K562 (cell line): ENCODE measurements around the gene GPHA2. TPM values are rescaled to one million over a fixed set of nuclear protein-coding genes. Genes with fewer than 3 reads are reported as not detected.

ENCODE experiments used
- ARID4B ChIP-seq: sonication (generic); formaldehyde crosslinking; IDR thresholded peaks from 2 replicates; pipeline ENCODE4 v1.8.0; 2022; ENCODE audit warnings: mild to moderate bottlenecking, missing genetic modification reagents
- CEBPG ChIP-seq, 3 experiments: fragments of 200-800 bp in 1 of 3; sonication (Bioruptor generic) in 1 of 3; sonication (generic) in 1 of 3; formaldehyde crosslinking in 1 of 3; IDR thresholded peaks in 2 of 3; conservative IDR thresholded peaks in 1 of 3; 2 replicates each; pipeline versions ENCODE4 v1.6.1 to v1.8.0; 2016 to 2022; ENCODE audit warnings: missing compliant biosample characterization in 2 of 3, missing genetic modification characterization in 2 of 3, mild to moderate bottlenecking in 1 of 3, missing genetic modification reagents in 1 of 3
- JUN ChIP-seq, 2 experiments: sonication (generic) in 1 of 2; formaldehyde crosslinking in 1 of 2; IDR thresholded peaks; 2 replicates each; pipeline versions ENCODE4 v1.6.1 to v1.8.0; 2012 to 2022; ENCODE audit warnings: borderline replicate concordance in 2 of 2, mild to moderate bottlenecking in 2 of 2, improper control_type of control experiment in 1 of 2, low read depth in 1 of 2, low read length in 1 of 2, missing genetic modification reagents in 1 of 2
- MLLT1 ChIP-seq, 2 experiments: fragments of 450-650 bp; IDR thresholded peaks; 2 replicates each; pipeline ENCODE4 v1.6.1; 2016
- MYNN ChIP-seq, 2 experiments: sonication (generic); formaldehyde crosslinking in 1 of 2; IDR thresholded peaks; 2 replicates each; pipeline versions ENCODE4 v1.5.0 to v1.6.1; 2016 to 2020; ENCODE audit warnings: antibody characterized with exemption in 1 of 2, missing genetic modification reagents in 1 of 2
- POLR2G ChIP-seq: fragments of 200-400 bp; formaldehyde crosslinking; IDR thresholded peaks from 2 replicates; pipeline ENCODE4 v1.6.1; 2017; ENCODE audit warnings: low read depth, mild to moderate bottlenecking, antibody characterized with exemption, low read length, moderate library complexity
- SOX6 ChIP-seq: fragments of 450-650 bp; IDR thresholded peaks from 2 replicates; pipeline ENCODE4 v1.6.1; 2014; ENCODE audit warnings: mild to moderate bottlenecking
- SP1 ChIP-seq: sonication (generic); formaldehyde crosslinking; IDR thresholded peaks from 2 replicates; pipeline ENCODE4 v1.8.1; 2022; ENCODE audit warnings: mild to moderate bottlenecking, missing genetic modification reagents
- SRF ChIP-seq, 2 experiments: fragments of 250-450, 450-650 bp in 1 of 2; sonication (Bioruptor Pico) in 1 of 2; sonication (generic) in 1 of 2; formaldehyde crosslinking; IDR thresholded peaks; 2 replicates each; pipeline versions ENCODE4 v1.5.0 to v1.5.1; 2020 to 2022; ENCODE audit warnings: mild to moderate bottlenecking in 1 of 2, missing genetic modification reagents in 1 of 2
- TRIM24 ChIP-seq, 2 experiments: fragments of 450-650 bp; IDR thresholded peaks; 2 replicates each; pipeline ENCODE4 v1.6.1; 2016
- ZBTB33 ChIP-seq: sonication (generic); formaldehyde crosslinking; IDR thresholded peaks from 2 replicates; pipeline ENCODE4 v1.8.1; 2023; ENCODE audit warnings: mild to moderate bottlenecking, missing genetic modification reagents
- polyA plus RNA-seq, 8 experiments: library from polyadenylated mRNA; depleted of rRNA in 4 of 8; stranded (reverse) in 5 of 8; unstranded in 3 of 8; fragments of >200 nt; fragmentation: Nextera tagmentation in 2 of 8; fragmentation: Illumina TruSeq in 1 of 8; extraction: Ambion mirVana in 2 of 8; extraction: Trizol in 1 of 8; gene quantifications; 2 replicates each; pipeline versions ENCODE4 v1.2.1 to v1.2.3, GENCODE V29; 2011 to 2014; ENCODE audit warnings: inconsistent platforms in 1 of 8, missing spikeins in 1 of 8
- total RNA-seq, 7 experiments: library from RNA; depleted of rRNA in 6 of 7; stranded (reverse); fragments of >200 nt in 6 of 7; fragmentation: Illumina TruSeq in 2 of 7; extraction: Trizol in 2 of 7; gene quantifications; 2 replicates each; pipeline versions ENCODE4 v1.2.1 to v1.2.3, GENCODE V29; 2011 to 2021; ENCODE audit warnings: low replicate concordance in 1 of 7
- TF ChIP-seq, protein P1 (sequence below), 3 experiments: fragments of 200-800 bp in 1 of 3; sonication (Bioruptor generic) in 1 of 3; sonication (generic) in 1 of 3; formaldehyde crosslinking in 1 of 3; IDR thresholded peaks; 2 replicates each; pipeline versions ENCODE4 v1.6.1 to v1.8.0; 2016 to 2022; ENCODE audit warnings: mild to moderate bottlenecking in 2 of 3, missing compliant biosample characterization in 2 of 3, missing genetic modification characterization in 2 of 3, missing genetic modification reagents in 1 of 3

GPHA2 gene
- total and polyA plus RNA-seq, 9 of the 15 experiments (the other 6 are each of a cell fraction or from before 2014, with no cell fraction given) = 0.17 to 0.22 TPM; not detected in 7

GRCh38 chr11:64923944-64924909, 11.5 kb downstream of the GPHA2 start, which contains the start of gene PPP2R5B (continued):
- TF ChIP-seq ZBTB33 (CRISPR knock-in tag) (0 out of 2 replicates have a peak, but pooled peaks have one; percentile 55), SRF (CRISPR knock-in tag; IDR thresholded peaks at IDR 0.05) (peak in 1 of 2 experiments; percentile 42; a peak in 1 of 4 replicates), MYNN (IDR thresholded peaks at IDR 0.05) (0 out of 2 replicates have a peak, but pooled peaks have one; percentile 59), MYNN (CRISPR knock-in tag; IDR thresholded peaks at IDR 0.05) (no peak), SP1 (CRISPR knock-in tag) (peak; percentile 67), POLR2G (peak; percentile 77), JUN (IDR thresholded peaks at IDR 0.05; ENCODE audit: borderline replicate concordance, low read depth, low read length) (peak; percentile 100), JUN (CRISPR knock-in tag; IDR thresholded peaks at IDR 0.05; ENCODE audit: borderline replicate concordance) (peak; percentile 87; the same call in 1 of the 2 replicates), MLLT1 (IDR thresholded peaks at IDR 0.05) (peak in 1 of 2 experiments; percentile 71; a peak in 1 of 4 replicates), SOX6 (0 out of 2 replicates have a peak, but pooled peaks have one; percentile 14), TRIM24 (IDR thresholded peaks at IDR 0.05) (0 out of 4 replicates have a peak, but pooled peaks of 1 of the 2 experiments have one; percentile 13), CEBPG (CRISPR knock-in tag; IDR thresholded peaks at IDR 0.05) (peak; percentile 44), CEBPG (tag; conservative IDR thresholded peaks at IDR 0.05 in 1 of 2, IDR thresholded peaks at IDR 0.05 in 1 of 2) (no peak), ARID4B (CRISPR knock-in tag) (peak; percentile 79)
- TF ChIP-seq, protein P1, sequence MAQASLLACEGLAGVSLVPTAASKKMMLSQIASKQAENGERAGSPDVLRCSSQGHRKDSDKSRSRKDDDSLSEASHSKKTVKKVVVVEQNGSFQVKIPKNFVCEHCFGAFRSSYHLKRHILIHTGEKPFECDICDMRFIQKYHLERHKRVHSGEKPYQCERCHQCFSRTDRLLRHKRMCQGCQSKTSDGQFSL (CRISPR knock-in tag; IDR thresholded peaks at IDR 0.05) = peak; percentile 97
- TF ChIP-seq, protein P1 (tag; IDR thresholded peaks at IDR 0.05) = peak in 1 of 2 experiments; percentile 98; a peak in 2 of 4 replicates
